Measurements from ENCODE around the gene PRR13. TPM values are rescaled to one million over a fixed set of nuclear protein-coding genes. Genes with fewer than 3 reads are reported as not detected.

Gene PRR13
- total and polyA plus RNA-seq, 2 of the 8 experiments (the other 6 are each of a cell fraction or from before 2014, with no cell fraction given), result 82.9 to 185 TPM

GRCh38 chr12:53464685-53465418, 23.3 kb downstream of the PRR13 start:
- Histone ChIP-seq H3K14ac (ENCODE audit: insufficient read length) (no peak overlapping the region), H3K4me1 (replicated peaks in 1 of 4; ENCODE audit: control insufficient read depth in 3 of 4, insufficient read depth in 4 of 4, low read length in 3 of 4) (peaks cover 0 to 10% (median 0%) of the 10 kb centered on the region in 4 experiments; a peak in 3 of 7 replicates), H3K27ac (ENCODE audit: low read depth, low read length) (no peak overlapping the region), H3K4me2 (ENCODE audit: insufficient read depth in 1 of 2, low read depth in 2 of 2, low read length in 2 of 2) (no peak overlapping the region), H3K27me3 (replicated peaks in 1 of 4; ENCODE audit: control insufficient read depth in 3 of 4, extremely low read depth in 1 of 4, insufficient read depth in 3 of 4, low read length in 3 of 4) (no peaks in the 10 kb centered on the region), H2BK12ac (ENCODE audit: low read depth, low read length) (no peak overlapping the region), H2BK120ac (replicated peaks; ENCODE audit: low read depth, low read length) (no peak overlapping the region), H3K9me3 (ENCODE audit: insufficient read depth in 2 of 2, low read depth in 1 of 2, low read length in 1 of 2) (no peaks in the 10 kb centered on the region), H4K5ac (ENCODE audit: insufficient read length, low read depth, low read length) (no peak overlapping the region), H3K4ac (replicated peaks; ENCODE audit: insufficient read length, low read depth, low read length) (no peak overlapping the region), H3K56ac (replicated peaks; ENCODE audit: insufficient read length, low read depth, low read length) (no peak overlapping the region), H2AK5ac (ENCODE audit: low read depth, low read length) (no peak overlapping the region), H3K36me3 (ENCODE audit: control insufficient read depth in 2 of 4, insufficient read depth in 4 of 4, low read length in 3 of 4) (peaks cover 88 to 100% (median 95%) of the 10 kb centered on the region in 4 experiments), H4K20me1 (replicated peaks in 1 of 2; ENCODE audit: control insufficient read depth in 1 of 2, insufficient read depth in 2 of 2, low read length in 2 of 2) (peaks cover 35 to 51% of the 10 kb centered on the region in 2 experiments), H2AFZ (ENCODE audit: low read length) (no peak overlapping the region), H3K79me2 (ENCODE audit: control insufficient read depth in 1 of 2, insufficient read depth in 2 of 2, low read length in 2 of 2) (peaks cover 0 to 70% of the 10 kb centered on the region in 2 experiments; a peak in 3 of 4 replicates), H3K23ac (ENCODE audit: insufficient read length) (no peak overlapping the region), H2BK5ac (ENCODE audit: low read depth, low read length) (no peak overlapping the region), H3K9ac (replicated peaks in 1 of 4; ENCODE audit: extremely low read depth in 1 of 4, low read depth in 3 of 4, low read length in 3 of 4) (no peak overlapping the region), H3K23me2 (ENCODE audit: low read depth, low read length) (no peaks in the 10 kb centered on the region; the same call in 1 of the 2 replicates), H2BK15ac (ENCODE audit: low read length) (no peak overlapping the region), H3K18ac (ENCODE audit: extremely low read depth, low read length) (no peak overlapping the region), H4K8ac (ENCODE audit: extremely low read depth, insufficient read depth, low read length) (no peak overlapping the region; the same call in 1 of the 2 replicates), H3K79me1 (ENCODE audit: low read depth, low read length) (peaks cover 7% of the 10 kb centered on the region), H3K4me3 (ENCODE audit: extremely low read depth in 1 of 4, insufficient read depth in 2 of 4, low read depth in 3 of 4, low read length in 4 of 4) (no peak overlapping the region), H4K91ac (replicated peaks; ENCODE audit: insufficient read length, low read length) (no peak overlapping the region), H2BK20ac (ENCODE audit: low read length) (no peak overlapping the region)
- DNase-seq (ENCODE audit: low read depth in 1 of 2, low spot score in 2 of 2) (no peak), FAIRE-seq (no peak)
- WGBS, 2 experiments (ENCODE audit: extremely low coverage in 1 of 2, insufficient coverage in 1 of 2, insufficient read length in 1 of 2, insufficient replicate concordance in 2 of 2, low coverage in 1 of 2, low lambda C conversion rate in 2 of 2, missing lambda C conversion rate in 1 of 2), result 92% methylated on average over 11 of the region's 11 CpGs; no CpG with 5 or more reads in 1 of the 2 experiments
- ChIA-PET CTCF (ENCODE audit: partially characterized antibody) (interaction anchor here (0.6 to 6.4 kb wide), 6 partner anchors 10 to 58 kb away, joined by 3 to 57 read pairs (median 6); no protein-coding TSS in a partner anchor), POLR2A (ENCODE audit: partially characterized antibody) (interaction anchor here (0.6 to 67.0 kb wide), 12 partner anchors 3 to 207 kb away, joined by 3 to 3397 read pairs (median 4); partner anchors contain the start of genes AAAS, MAP3K12, MYG1 and NPFF)
- TF ChIP-seq ASH2L (IDR thresholded peaks at IDR 0.05; ENCODE audit: low read length) (no peak), POLR2AphosphoS5 (IDR thresholded peaks at IDR 0.05; ENCODE audit: low read depth, low read length) (peak; percentile 18; the same call in 1 of the 2 replicates)
